ENCODE results near the gene CPLX1. TPM values are rescaled to one million over a fixed set of nuclear protein-coding genes. Genes with fewer than 3 reads are reported as not detected.

The CPLX1 gene
- total RNA-seq, 1 experiment from 2014 or later, result 3.9 TPM

GRCh38 chr4:768995-769394 lies 56.9 kb downstream of the CPLX1 start:
- Histone ChIP-seq H3K27me3 (ENCODE audit: insufficient read depth, low read depth) (no peaks in the 10 kb centered on the region), H3K36me3 (ENCODE audit: low read depth) (peaks cover 17% of the 10 kb centered on the region), H3K79me2 (ENCODE audit: low read depth) (peaks cover 19% of the 10 kb centered on the region), H3K9me3 (ENCODE audit: insufficient read depth, low read depth) (no peaks in the 10 kb centered on the region), H3K4me2 (no peak overlapping the region), H3F3A (ENCODE audit: insufficient read depth, low read depth) (peaks cover 66% of the 10 kb centered on the region), H2AFZ (no peak overlapping the region), H3K27ac (no peak overlapping the region), H4K20me1 (ENCODE audit: insufficient read depth) (peaks cover 94% of the 10 kb centered on the region), H3K4me1 (replicated peaks; ENCODE audit: insufficient read depth) (no peaks in the 10 kb centered on the region), H3K4me3 (no peak overlapping the region), H3K9me2 (ENCODE audit: insufficient read depth) (no peaks in the 10 kb centered on the region)
- DNase-seq, result no peak
- no TSS peak for BruUV-seq (replicated peaks)
- intact Hi-C loops (cut with micrococcal nuclease; ENCODE audit: unreplicated experiment), result no loop called here
- CTCF ChIA-PET, result no interaction called here
- POLR2A ChIA-PET (ENCODE audit: unreplicated experiment), result interaction anchor here (0.7 kb wide), 1 partner anchor 66 kb away, joined by 3 read pairs; no protein-coding TSS in a partner anchor
- TF ChIP-seq, protein P1, sequence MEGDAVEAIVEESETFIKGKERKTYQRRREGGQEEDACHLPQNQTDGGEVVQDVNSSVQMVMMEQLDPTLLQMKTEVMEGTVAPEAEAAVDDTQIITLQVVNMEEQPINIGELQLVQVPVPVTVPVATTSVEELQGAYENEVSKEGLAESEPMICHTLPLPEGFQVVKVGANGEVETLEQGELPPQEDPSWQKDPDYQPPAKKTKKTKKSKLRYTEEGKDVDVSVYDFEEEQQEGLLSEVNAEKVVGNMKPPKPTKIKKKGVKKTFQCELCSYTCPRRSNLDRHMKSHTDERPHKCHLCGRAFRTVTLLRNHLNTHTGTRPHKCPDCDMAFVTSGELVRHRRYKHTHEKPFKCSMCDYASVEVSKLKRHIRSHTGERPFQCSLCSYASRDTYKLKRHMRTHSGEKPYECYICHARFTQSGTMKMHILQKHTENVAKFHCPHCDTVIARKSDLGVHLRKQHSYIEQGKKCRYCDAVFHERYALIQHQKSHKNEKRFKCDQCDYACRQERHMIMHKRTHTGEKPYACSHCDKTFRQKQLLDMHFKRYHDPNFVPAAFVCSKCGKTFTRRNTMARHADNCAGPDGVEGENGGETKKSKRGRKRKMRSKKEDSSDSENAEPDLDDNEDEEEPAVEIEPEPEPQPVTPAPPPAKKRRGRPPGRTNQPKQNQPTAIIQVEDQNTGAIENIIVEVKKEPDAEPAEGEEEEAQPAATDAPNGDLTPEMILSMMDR (conservative IDR thresholded peaks at IDR 0.05), result no peak
- TF ChIP-seq EZH2 (IDR thresholded peaks at IDR 0.05; ENCODE audit: low read depth), result no peak

GRCh38 chr4:768076-768475 lies 57.9 kb downstream of the CPLX1 start:
- H2AFZ ChIP-seq, result no peak overlapping the region
- TF ChIP-seq EZH2 (IDR thresholded peaks at IDR 0.05; ENCODE audit: low read depth), result no peak
- TF ChIP-seq, protein P1 (conservative IDR thresholded peaks at IDR 0.05), result no peak
- intact Hi-C loops (cut with micrococcal nuclease; ENCODE audit: unreplicated experiment), result no loop called here
- no peak for DNase-seq
- no TSS peak for BruUV-seq (replicated peaks)
- peaks cover 70% of the 10 kb centered on the region for H3F3A ChIP-seq (ENCODE audit: insufficient read depth, low read depth)
- CTCF ChIA-PET, result no interaction called here
- peaks cover 92% of the 10 kb centered on the region for H4K20me1 ChIP-seq (ENCODE audit: insufficient read depth)
- POLR2A ChIA-PET (ENCODE audit: unreplicated experiment), result no interaction called here
- H3K27me3 ChIP-seq (ENCODE audit: insufficient read depth, low read depth), result no peaks in the 10 kb centered on the region
- peaks cover 17% of the 10 kb centered on the region for H3K36me3 ChIP-seq (ENCODE audit: low read depth)
- no peak overlapping the region for H3K27ac ChIP-seq
- no peak overlapping the region for H3K4me3 ChIP-seq
- H3K9me3 ChIP-seq (ENCODE audit: insufficient read depth, low read depth), result no peaks in the 10 kb centered on the region
- no peaks in the 10 kb centered on the region for H3K9me2 ChIP-seq (ENCODE audit: insufficient read depth)
- H3K4me1 ChIP-seq (replicated peaks; ENCODE audit: insufficient read depth), result no peaks in the 10 kb centered on the region
- H3K79me2 ChIP-seq (ENCODE audit: low read depth), result peaks cover 13% of the 10 kb centered on the region
- H3K4me2 ChIP-seq, result no peak overlapping the region

GRCh38 chr4:766559-767283 lies 59.2 kb downstream of the CPLX1 start:
- 0 out of 2 replicates have a peak overlapping the region, but pooled peaks have one; percentile 5 for H3K27ac ChIP-seq
- H3K9me3 ChIP-seq (ENCODE audit: insufficient read depth, low read depth), result no peaks in the 10 kb centered on the region
- POLR2A ChIA-PET (ENCODE audit: unreplicated experiment), result interaction anchor here (0.7 kb wide), 1 partner anchor 439 kb away, joined by 4 read pairs; no protein-coding TSS in a partner anchor
- no peaks in the 10 kb centered on the region for H3K9me2 ChIP-seq (ENCODE audit: insufficient read depth)
- TF ChIP-seq, protein P1 (conservative IDR thresholded peaks at IDR 0.05), result no peak
- no peak for TF ChIP-seq EZH2 (IDR thresholded peaks at IDR 0.05; ENCODE audit: low read depth)
- H3K4me3 ChIP-seq, result no peak overlapping the region
- H3K4me1 ChIP-seq (replicated peaks; ENCODE audit: insufficient read depth), result no peaks in the 10 kb centered on the region
- H3K36me3 ChIP-seq (ENCODE audit: low read depth), result peaks cover 17% of the 10 kb centered on the region
- H3K79me2 ChIP-seq (ENCODE audit: low read depth), result peaks cover 5% of the 10 kb centered on the region; the same call in 1 of the 2 replicates
- H4K20me1 ChIP-seq (ENCODE audit: insufficient read depth), result peaks cover 91% of the 10 kb centered on the region
- H3K4me2 ChIP-seq, result no peak overlapping the region
- no peaks in the 10 kb centered on the region for H3K27me3 ChIP-seq (ENCODE audit: insufficient read depth, low read depth)
- intact Hi-C loops (cut with micrococcal nuclease; ENCODE audit: unreplicated experiment), result no loop called here
- H2AFZ ChIP-seq, result no peak overlapping the region
- DNase-seq, result no peak
- CTCF ChIA-PET, result no interaction called here
- BruUV-seq (replicated peaks), result TSS peak; percentile 19
- H3F3A ChIP-seq (ENCODE audit: insufficient read depth, low read depth), result peaks cover 76% of the 10 kb centered on the region

All from PC-9 (cell line).